22Rv1 (cell line): ENCODE results near the gene PCDHGA8.

Experiments
- CTCF ChIP-seq: fragments of 450-650 bp; IDR thresholded peaks from 2 replicates; pipeline ENCODE4 v1.5.1; 2017; ENCODE audit warnings: mild to moderate bottlenecking
- ZFX ChIP-seq: fragments of 450-650 bp; IDR thresholded peaks from 2 replicates; pipeline ENCODE4 v1.6.1; 2017; ENCODE audit warnings: antibody characterized with exemption, borderline replicate concordance

GRCh38 chr5:141420855-141421488, 28.5 kb downstream of the PCDHGA8 start, which contains the start of gene PCDHGA11:
- TF ChIP-seq CTCF (peak; percentile 89), ZFX (no peak)
